ENCODE measurements around the gene YAE1. TPM values are rescaled to one million over a fixed set of nuclear protein-coding genes. Genes with fewer than 3 reads are reported as not detected.
A peak's percentile ranks its signal among the peaks of the same experiment; 100 is the strongest.

YAE1 gene
- total RNA-seq, 1 donor from 2014 or later: 25.3 TPM

GRCh38 chr7:39554583-39555165, 11.5 kb upstream of the YAE1 start:
- peak; percentile 91 for DNase-seq (ENCODE audit: low spot score)

GRCh38 chr7:39557222-39557621, 9.0 kb upstream of the YAE1 start:
- no peak for DNase-seq (ENCODE audit: low spot score)

- DNase-seq (ENCODE audit: low spot score): peak; percentile 53
Measured at GRCh38 chr7:39557911-39558310, 8.3 kb upstream of the YAE1 start.

GRCh38 chr7:39560408-39560807, 5.8 kb upstream of the YAE1 start:
- no peak for DNase-seq (ENCODE audit: low spot score)

GRCh38 chr7:39560997-39561396, 5.2 kb upstream of the YAE1 start:
- no peak for DNase-seq (ENCODE audit: low spot score)

GRCh38 chr7:39565538-39565937, 666 bp upstream of the YAE1 start:
- no peak for DNase-seq (ENCODE audit: low spot score)

- no peak for DNase-seq (ENCODE audit: low spot score)
Measured at GRCh38 chr7:39567294-39567693, 1.1 kb downstream of the YAE1 start.

- DNase-seq (ENCODE audit: low spot score): no peak
Measured at GRCh38 chr7:39574673-39575349, 8.6 kb downstream of the YAE1 start.

- DNase-seq (ENCODE audit: low spot score): no peak
Measured at GRCh38 chr7:39577229-39577874, 11.1 kb downstream of the YAE1 start.

- peak; percentile 94 for DNase-seq (ENCODE audit: low spot score)
Measured at GRCh38 chr7:39580149-39580874, 14.1 kb downstream of the YAE1 start.

- no peak for DNase-seq (ENCODE audit: low spot score)
Measured at GRCh38 chr7:39582536-39582935, 16.3 kb downstream of the YAE1 start.

- DNase-seq (ENCODE audit: low spot score): no peak
Measured at GRCh38 chr7:39583539-39583938, 17.3 kb downstream of the YAE1 start.

GRCh38 chr7:39587393-39587792, 21.2 kb downstream of the YAE1 start:
- DNase-seq (ENCODE audit: low spot score): no peak

GRCh38 chr7:39588416-39588815, 22.2 kb downstream of the YAE1 start:
- DNase-seq (ENCODE audit: low spot score): no peak

GRCh38 chr7:39589323-39590111, 23.3 kb downstream of the YAE1 start:
- DNase-seq (ENCODE audit: low spot score): peak; percentile 46

GRCh38 chr7:39592586-39592985, 26.4 kb downstream of the YAE1 start:
- DNase-seq (ENCODE audit: low spot score): no peak

- DNase-seq (ENCODE audit: low spot score): peak; percentile 65
Measured at GRCh38 chr7:39594988-39595620, 28.9 kb downstream of the YAE1 start.

- DNase-seq (ENCODE audit: low spot score): no peak
Measured at GRCh38 chr7:39602351-39602750, 36.1 kb downstream of the YAE1 start.

- DNase-seq (ENCODE audit: low spot score): no peak
Measured at GRCh38 chr7:39603924-39604323, 37.7 kb downstream of the YAE1 start.

GRCh38 chr7:39605087-39605486, 38.9 kb downstream of the YAE1 start:
- no peak for DNase-seq (ENCODE audit: low spot score)

- no peak for DNase-seq (ENCODE audit: low spot score)
Measured at GRCh38 chr7:39606352-39606751, 40.1 kb downstream of the YAE1 start.
